Endothelial cell of umbilical vein (primary cell): ENCODE measurements around the gene KCNE4. TPM values are rescaled to one million over a fixed set of nuclear protein-coding genes. Genes with fewer than 3 reads are reported as not detected.

ENCODE experiments used
- BruUV-seq: library from RNA; stranded (reverse); fragments of 400-500 nt; replicated peaks from 2 replicates; lab custom pipeline; 2021; lab: Mats Ljungman, UMichigan
- CTCF ChIA-PET: fragments of 300-600, 350-600 bp; sonication (Branson Sonifier 250); formaldehyde crosslinking; loops from one replicate; lab custom pipeline; 2021; ENCODE audit warnings: antibody characterized with exemption, inconsistent platforms; lab: Charles Lee
- POLR2A ChIA-PET: fragments of 300-600, 350-600 bp; sonication (Branson Sonifier 250); formaldehyde crosslinking; loops from one replicate; lab custom pipeline; 2021; ENCODE audit warnings: antibody characterized with exemption, inconsistent platforms; lab: Charles Lee
- DNase-seq: peaks from one replicate; pipeline ENCODE4 v3.0.0-alpha.2; 2011; ENCODE audit warnings: low read depth, low spot score
- FAIRE-seq: peaks from 2 replicates; lab custom pipeline; 2011; peaks lifted over from hg19 to GRCh38; lab: Jason Lieb, UNC
- H2AFZ ChIP-seq: 2 replicates; pipeline ENCODE4 v1.6.0; 2012; ENCODE audit warnings: low read depth, low read length, control low read depth, inconsistent platforms
- H3K27ac ChIP-seq: 2 replicates; pipeline ENCODE4 v1.5.1; 2011; ENCODE audit warnings: low read depth, mild to moderate bottlenecking, control low read depth, low read length, moderate library complexity; ENCODE audit not compliant: insufficient read depth
- H3K27me3 ChIP-seq, 2 experiments: 2 replicates each; pipeline versions ENCODE4 v1.6.0 to v1.6.1; 2011; ENCODE audit warnings: low read length in 2 of 2, mixed read lengths in 1 of 2; ENCODE audit not compliant: control insufficient read depth in 2 of 2, insufficient read depth in 2 of 2
- H3K36me3 ChIP-seq, 2 experiments: 2 replicates in 1 of 2; 3 replicates in 1 of 2; pipeline ENCODE4 v1.5.1; 2011; ENCODE audit warnings: low read length in 2 of 2, mild to moderate bottlenecking in 1 of 2, moderate library complexity in 1 of 2; ENCODE audit not compliant: control insufficient read depth in 2 of 2, insufficient read depth in 2 of 2; ENCODE audit errors: extremely low read depth in 1 of 2
- H3K4me1 ChIP-seq: 3 replicates; pipeline ENCODE4 v1.5.1; 2011; ENCODE audit warnings: mild to moderate bottlenecking, low read length; ENCODE audit not compliant: control insufficient read depth, insufficient read depth; ENCODE audit errors: extremely low read depth
- H3K4me2 ChIP-seq: 2 replicates; pipeline ENCODE4 v1.6.1; 2011; ENCODE audit warnings: low read length, control low read depth, mixed read lengths; ENCODE audit not compliant: insufficient read depth
- H3K4me3 ChIP-seq, 3 experiments: fragments of 200-600 bp in 1 of 3; sonication (generic), shearing (Covaris generic) in 1 of 3; replicated peaks in 1 of 3; 2 replicates each; pipeline ENCODE4 v1.5.1; 2011 to 2016; ENCODE audit warnings: control low read depth in 3 of 3, low read length in 3 of 3, mild to moderate bottlenecking in 2 of 3, inconsistent platforms in 1 of 3, low read depth in 1 of 3, moderate library complexity in 1 of 3; ENCODE audit not compliant: insufficient read depth in 1 of 3
- H3K79me2 ChIP-seq: 2 replicates; pipeline ENCODE4 v1.6.0; 2012; ENCODE audit warnings: low read length, inconsistent platforms; ENCODE audit not compliant: control insufficient read depth, insufficient read depth
- H3K9ac ChIP-seq: replicated peaks from 2 replicates; pipeline ENCODE3; 2011; ENCODE audit warnings: low read length, control low read depth; ENCODE audit not compliant: insufficient read depth; ENCODE audit errors: extremely low read depth
- H3K9me1 ChIP-seq: replicated peaks from 3 replicates; pipeline ENCODE4 v1.6.0; 2011; ENCODE audit warnings: mild to moderate bottlenecking, low read length; ENCODE audit not compliant: control insufficient read depth, insufficient read depth; ENCODE audit errors: extremely low read depth
- H3K9me3 ChIP-seq: replicated peaks from 2 replicates; pipeline ENCODE4 v1.5.1; 2012; ENCODE audit warnings: low read length, inconsistent platforms; ENCODE audit not compliant: control insufficient read depth, insufficient read depth
- H4K20me1 ChIP-seq: replicated peaks from 2 replicates; pipeline ENCODE3; 2011; ENCODE audit warnings: mild to moderate bottlenecking, low read length; ENCODE audit not compliant: control insufficient read depth, insufficient read depth; ENCODE audit errors: extremely low read depth
- EZH2 ChIP-seq: IDR thresholded peaks from 2 replicates; pipeline ENCODE4 v1.6.1; 2012; ENCODE audit warnings: borderline replicate concordance, low read depth, mild to moderate bottlenecking, moderate library complexity, low read length, inconsistent platforms; ENCODE audit not compliant: severe bottlenecking
- FOS ChIP-seq: IDR thresholded peaks from 2 replicates; pipeline ENCODE4 v1.6.1; 2011; ENCODE audit warnings: mild to moderate bottlenecking, low read length, moderate library complexity, borderline replicate concordance; ENCODE audit not compliant: insufficient read depth
- GATA2 ChIP-seq: IDR thresholded peaks from 2 replicates; pipeline ENCODE4 v1.7.0; 2011; ENCODE audit warnings: low read depth, mild to moderate bottlenecking, moderate library complexity, mixed read lengths, low read length; ENCODE audit not compliant: insufficient read length, insufficient read depth
- JUN ChIP-seq: IDR thresholded peaks from 2 replicates; pipeline ENCODE4 v1.6.1; 2011; ENCODE audit warnings: borderline replicate concordance, low read depth; ENCODE audit not compliant: insufficient read length, insufficient read depth
- MAX ChIP-seq: IDR thresholded peaks from 2 replicates; pipeline ENCODE4 v1.6.1; 2011; ENCODE audit not compliant: insufficient read depth, insufficient read length
- MYC ChIP-seq: IDR thresholded peaks from one replicate; pipeline ENCODE4 v1.6.1; 2011; ENCODE audit warnings: mild to moderate bottlenecking, low read depth, low read length
- POLR2A ChIP-seq: IDR thresholded peaks from 2 replicates; pipeline ENCODE4 v1.6.1; 2012; ENCODE audit warnings: low read depth, mild to moderate bottlenecking, control low read depth, low read length
- POLR2AphosphoS5 ChIP-seq: IDR thresholded peaks from 2 replicates; pipeline ENCODE4 v1.6.1; 2012; ENCODE audit warnings: low read depth, mild to moderate bottlenecking, control low read depth, low read length, moderate library complexity; ENCODE audit not compliant: insufficient read depth
- dilution Hi-C: fragments of 300-500 bp; cut with MboI; formaldehyde crosslinking; loops from one replicate; pipeline ENCODE4 v1.15.0; 2019; ENCODE audit warnings: low sequenced_read_pairs; ENCODE audit not compliant: extremely low pct_ligation_motif_present
- intact Hi-C: fragments of 100-400 bp; cut with micrococcal nuclease; formaldehyde crosslinking; loops from one replicate; pipeline ENCODE4 v1.10.0; 2022
- polyA plus RNA-seq, 4 experiments: library from polyadenylated mRNA; depleted of rRNA in 3 of 4; stranded (reverse) in 3 of 4; unstranded in 1 of 4; fragments of >200 nt; gene quantifications; 2 replicates each; pipeline versions ENCODE4 v1.2.1 to v1.2.3, GENCODE V29; 2011 to 2012; ENCODE audit warnings: missing spikeins in 1 of 4
- total RNA-seq: library from RNA; stranded (reverse); gene quantifications from 2 replicates; pipeline ENCODE4 v1.2.3, GENCODE V29; 2021
- TF ChIP-seq, protein P1 (sequence below), 2 donors: IDR thresholded peaks; 1 replicate in 1 of 2; 2 replicates in 1 of 2; pipeline ENCODE4 v1.5.1; 2011; ENCODE audit warnings: low read length in 2 of 2, mild to moderate bottlenecking in 2 of 2, moderate library complexity in 2 of 2, control low read depth in 1 of 2, inconsistent platforms in 1 of 2, low read depth in 1 of 2; ENCODE audit not compliant: insufficient read depth in 1 of 2; ENCODE audit errors: extremely low read depth in 1 of 2

KCNE4 gene
- total and polyA plus RNA-seq, 2 donors (not counting 3 experiments of a cell fraction or from before 2014, with no cell fraction given), result 0.01 TPM; not detected in 1

GRCh38 chr2:223005496-223005895 is 46.5 kb upstream of the KCNE4 start:
- H3K9me3 ChIP-seq, result no peaks in the 10 kb centered on the region
- no peak for FAIRE-seq
- intact Hi-C loops (no loop called here), dilution Hi-C loops (no loop called here)
- no peak overlapping the region for H3K4me3 ChIP-seq
- H4K20me1 ChIP-seq, result no peaks in the 10 kb centered on the region
- TF ChIP-seq POLR2A (no peak), JUN (no peak), POLR2AphosphoS5 (no peak), MYC (no peak)
- no peak overlapping the region for H3K4me2 ChIP-seq
- no peak overlapping the region for H2AFZ ChIP-seq
- no peaks in the 10 kb centered on the region for H3K36me3 ChIP-seq
- no peaks in the 10 kb centered on the region for H3K9me1 ChIP-seq
- no peak overlapping the region for H3K9ac ChIP-seq
- H3K4me1 ChIP-seq, result no peaks in the 10 kb centered on the region
- no peak for DNase-seq
- H3K27me3 ChIP-seq, result no peaks in the 10 kb centered on the region
- no TSS peak for BruUV-seq
- H3K79me2 ChIP-seq, result no peaks in the 10 kb centered on the region
- CTCF ChIA-PET, result no interaction called here
- H3K27ac ChIP-seq, result no peak overlapping the region
- POLR2A ChIA-PET, result no interaction called here

GRCh38 chr2:223007531-223007930 is 44.5 kb upstream of the KCNE4 start:
- H3K79me2 ChIP-seq, result no peaks in the 10 kb centered on the region
- BruUV-seq, result no TSS peak
- H3K9me1 ChIP-seq, result no peaks in the 10 kb centered on the region
- H3K4me3 ChIP-seq, result no peak overlapping the region
- dilution Hi-C loops (no loop called here), intact Hi-C loops (no loop called here)
- POLR2A ChIA-PET, result no interaction called here
- H3K4me1 ChIP-seq, result no peaks in the 10 kb centered on the region
- DNase-seq, result no peak
- H3K9ac ChIP-seq, result no peak overlapping the region
- no peak overlapping the region for H2AFZ ChIP-seq
- H3K27ac ChIP-seq, result no peak overlapping the region
- FAIRE-seq, result no peak
- TF ChIP-seq EZH2, result no peak
- TF ChIP-seq GATA2, result no peak
- TF ChIP-seq, protein P1, sequence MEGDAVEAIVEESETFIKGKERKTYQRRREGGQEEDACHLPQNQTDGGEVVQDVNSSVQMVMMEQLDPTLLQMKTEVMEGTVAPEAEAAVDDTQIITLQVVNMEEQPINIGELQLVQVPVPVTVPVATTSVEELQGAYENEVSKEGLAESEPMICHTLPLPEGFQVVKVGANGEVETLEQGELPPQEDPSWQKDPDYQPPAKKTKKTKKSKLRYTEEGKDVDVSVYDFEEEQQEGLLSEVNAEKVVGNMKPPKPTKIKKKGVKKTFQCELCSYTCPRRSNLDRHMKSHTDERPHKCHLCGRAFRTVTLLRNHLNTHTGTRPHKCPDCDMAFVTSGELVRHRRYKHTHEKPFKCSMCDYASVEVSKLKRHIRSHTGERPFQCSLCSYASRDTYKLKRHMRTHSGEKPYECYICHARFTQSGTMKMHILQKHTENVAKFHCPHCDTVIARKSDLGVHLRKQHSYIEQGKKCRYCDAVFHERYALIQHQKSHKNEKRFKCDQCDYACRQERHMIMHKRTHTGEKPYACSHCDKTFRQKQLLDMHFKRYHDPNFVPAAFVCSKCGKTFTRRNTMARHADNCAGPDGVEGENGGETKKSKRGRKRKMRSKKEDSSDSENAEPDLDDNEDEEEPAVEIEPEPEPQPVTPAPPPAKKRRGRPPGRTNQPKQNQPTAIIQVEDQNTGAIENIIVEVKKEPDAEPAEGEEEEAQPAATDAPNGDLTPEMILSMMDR (IDR thresholded peaks at IDR 0.05; ENCODE audit: extremely low read depth in 1 of 2, insufficient read depth in 1 of 2, low read depth in 1 of 2, low read length in 2 of 2), result no peak
- TF ChIP-seq MAX, result no peak
- no peak for TF ChIP-seq JUN
- TF ChIP-seq POLR2A, result no peak
- no peak for TF ChIP-seq MYC
- TF ChIP-seq POLR2AphosphoS5, result no peak
- no peak for TF ChIP-seq FOS
- CTCF ChIA-PET, result no interaction called here
- H4K20me1 ChIP-seq, result no peaks in the 10 kb centered on the region
- H3K4me2 ChIP-seq, result no peak overlapping the region
- H3K27me3 ChIP-seq, result no peaks in the 10 kb centered on the region
- H3K36me3 ChIP-seq, result no peaks in the 10 kb centered on the region
- H3K9me3 ChIP-seq, result no peaks in the 10 kb centered on the region
